HG03064 (cell line): ENCODE results near the gene SLC28A1.

ENCODE experiments used
- ATAC-seq: cut with Tn5 transposase; IDR thresholded peaks from one replicate; pipeline ENCODE4 v1.9.1; 2021; ENCODE audit warnings: low read depth; ENCODE audit not compliant: unreplicated experiment

SLC28A1 gene

DNA sequence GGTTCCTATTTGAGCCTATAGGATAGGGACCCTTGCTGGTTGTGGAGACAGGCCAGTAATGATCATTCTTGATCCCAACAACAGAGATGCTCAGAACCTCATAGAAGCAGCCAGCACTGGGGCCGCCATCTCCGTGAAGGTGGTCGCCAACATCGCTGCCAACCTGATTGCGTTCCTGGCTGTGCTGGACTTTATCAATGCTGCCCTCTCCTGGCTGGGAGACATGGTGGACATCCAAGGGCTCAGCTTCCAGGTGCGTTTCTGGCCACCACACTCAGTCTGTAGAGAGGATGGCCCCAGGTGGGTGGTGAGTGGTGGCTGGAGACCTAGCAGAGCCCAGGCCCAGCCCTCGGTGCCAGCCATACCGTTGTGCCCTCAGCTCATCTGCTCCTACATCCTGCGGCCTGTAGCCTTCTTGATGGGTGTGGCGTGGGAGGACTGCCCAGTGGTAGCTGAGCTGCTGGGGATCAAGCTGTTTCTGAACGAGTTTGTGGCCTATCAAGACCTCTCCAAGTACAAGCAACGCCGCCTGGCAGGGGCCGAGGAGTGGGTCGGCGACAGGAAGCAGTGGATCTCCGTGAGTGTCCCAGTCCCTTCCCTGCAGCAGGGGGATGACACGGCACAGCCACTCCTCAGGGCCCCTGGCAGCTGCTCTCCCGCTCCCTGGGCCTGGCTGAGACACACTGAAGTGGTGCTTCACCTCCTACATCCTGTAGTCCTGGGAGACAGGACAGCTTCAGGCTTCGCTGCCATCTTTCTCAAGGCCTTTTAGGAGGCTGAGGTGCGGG, 50.7 kb downstream of the SLC28A1 start:
- no peak for ATAC-seq

DNA sequence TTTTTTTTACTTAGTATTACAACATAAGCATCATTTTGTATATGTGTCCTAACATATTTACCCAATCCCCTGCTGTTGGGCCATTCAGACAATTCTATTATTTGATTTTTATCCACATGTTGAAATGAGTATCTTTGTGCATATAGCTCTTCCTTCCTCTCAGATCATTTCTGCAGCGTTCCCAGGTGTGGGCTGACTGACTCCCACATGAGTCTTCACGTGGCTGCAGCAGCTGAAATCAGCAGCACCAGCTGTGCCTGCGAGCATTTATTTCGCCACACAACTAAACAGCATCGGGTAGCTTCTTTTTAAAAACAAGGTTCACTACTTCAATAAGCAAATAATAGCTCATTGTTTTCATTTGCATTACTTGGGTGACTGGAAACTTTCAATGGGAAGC, 52.7 kb downstream of the SLC28A1 start:
- ATAC-seq: no peak

GRCh38 chr15:84938726-84939125, 54.3 kb downstream of the SLC28A1 start:
- ATAC-seq: no peak

- ATAC-seq: no peak
Observed at GRCh38 chr15:84940399-84940798, 55.9 kb downstream of the SLC28A1 start.

DNA sequence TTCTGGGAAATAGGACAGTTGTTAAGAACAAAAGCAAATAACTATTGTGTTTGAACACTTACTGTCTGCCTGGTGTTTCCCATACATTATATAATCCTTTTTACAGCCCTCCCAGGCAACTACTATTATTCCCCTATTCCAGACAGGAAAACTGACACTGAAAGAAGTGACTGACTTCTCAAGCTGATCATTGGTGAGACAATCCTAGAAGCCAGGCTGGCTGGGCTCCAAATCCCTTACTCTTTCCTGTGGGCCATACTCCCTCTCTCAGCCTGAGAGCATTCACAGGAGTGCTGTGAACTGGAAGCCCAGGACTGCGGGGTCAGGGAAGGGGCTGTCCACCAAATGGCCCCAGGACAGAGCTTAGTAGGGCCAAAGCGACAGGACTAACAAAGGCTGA, 58.0 kb downstream of the SLC28A1 start:
- ATAC-seq: no peak

GRCh38 chr15:84944311-84944710, 59.8 kb downstream of the SLC28A1 start:
- ATAC-seq: no peak

DNA sequence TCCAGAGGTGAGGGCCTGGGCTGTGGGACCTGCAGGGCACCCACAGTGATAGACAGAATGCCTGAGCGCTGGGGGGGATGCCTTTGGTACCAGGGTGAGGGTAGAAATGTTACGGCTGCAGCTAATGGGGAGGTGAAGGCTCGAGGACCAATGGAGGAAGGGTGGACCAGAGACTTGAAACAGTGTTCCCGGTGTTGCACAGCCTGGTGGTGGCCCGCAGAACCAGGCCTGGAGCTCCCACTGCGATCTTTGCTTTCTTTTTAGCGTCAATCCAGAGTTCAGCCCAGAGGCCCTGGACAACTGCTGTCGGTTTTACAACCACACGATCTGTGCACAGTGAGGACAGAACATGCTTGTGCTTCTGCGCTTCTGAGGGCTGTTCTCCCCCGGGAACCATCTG, 60.4 kb downstream of the SLC28A1 start:
- no peak for ATAC-seq

- no peak for ATAC-seq
Observed at GRCh38 chr15:84946772-84947489, 62.5 kb downstream of the SLC28A1 start.

DNA sequence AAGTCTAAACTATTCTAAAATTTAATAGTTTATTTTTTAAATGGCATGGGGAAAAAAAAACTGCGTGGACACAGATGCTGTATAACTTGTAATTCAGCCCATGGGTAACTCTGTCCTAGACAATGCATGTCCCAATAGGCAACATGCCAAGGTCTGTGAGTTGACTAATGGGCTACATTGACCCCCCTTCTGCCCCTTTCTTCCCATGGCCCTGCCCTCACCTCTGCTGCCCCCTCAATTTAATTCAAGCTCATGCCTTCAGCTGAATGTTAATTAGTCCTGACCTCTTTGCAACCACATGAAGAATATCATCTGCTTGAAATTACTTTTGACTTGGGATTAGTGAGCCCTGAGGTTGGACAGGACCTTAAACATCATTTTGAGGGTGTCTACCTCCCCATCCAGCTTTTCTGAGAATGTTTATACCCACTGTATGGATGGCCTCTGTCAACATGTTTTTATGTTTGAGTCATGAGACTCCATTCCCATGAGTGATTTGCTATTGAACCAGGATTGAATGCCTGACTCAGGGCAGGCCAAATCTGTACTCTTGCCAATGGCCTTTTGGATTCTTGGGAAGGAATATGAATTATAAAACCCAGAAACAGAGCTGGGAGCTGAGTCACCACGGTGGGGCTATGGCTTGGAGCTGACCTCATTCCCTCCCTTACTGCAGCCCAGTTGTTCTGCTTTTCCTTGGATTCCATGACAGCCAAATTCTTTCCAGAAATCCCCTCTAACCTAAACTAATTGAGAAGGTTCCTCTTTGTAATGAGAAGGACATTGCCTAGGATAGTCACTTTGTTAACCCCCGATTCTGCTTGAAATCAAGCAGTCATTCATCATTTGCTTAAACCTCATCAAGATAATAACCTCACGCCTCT, 63.7 kb downstream of the SLC28A1 start:
- no peak for ATAC-seq

GRCh38 chr15:84949043-84949442, 64.6 kb downstream of the SLC28A1 start:
- ATAC-seq: no peak

DNA sequence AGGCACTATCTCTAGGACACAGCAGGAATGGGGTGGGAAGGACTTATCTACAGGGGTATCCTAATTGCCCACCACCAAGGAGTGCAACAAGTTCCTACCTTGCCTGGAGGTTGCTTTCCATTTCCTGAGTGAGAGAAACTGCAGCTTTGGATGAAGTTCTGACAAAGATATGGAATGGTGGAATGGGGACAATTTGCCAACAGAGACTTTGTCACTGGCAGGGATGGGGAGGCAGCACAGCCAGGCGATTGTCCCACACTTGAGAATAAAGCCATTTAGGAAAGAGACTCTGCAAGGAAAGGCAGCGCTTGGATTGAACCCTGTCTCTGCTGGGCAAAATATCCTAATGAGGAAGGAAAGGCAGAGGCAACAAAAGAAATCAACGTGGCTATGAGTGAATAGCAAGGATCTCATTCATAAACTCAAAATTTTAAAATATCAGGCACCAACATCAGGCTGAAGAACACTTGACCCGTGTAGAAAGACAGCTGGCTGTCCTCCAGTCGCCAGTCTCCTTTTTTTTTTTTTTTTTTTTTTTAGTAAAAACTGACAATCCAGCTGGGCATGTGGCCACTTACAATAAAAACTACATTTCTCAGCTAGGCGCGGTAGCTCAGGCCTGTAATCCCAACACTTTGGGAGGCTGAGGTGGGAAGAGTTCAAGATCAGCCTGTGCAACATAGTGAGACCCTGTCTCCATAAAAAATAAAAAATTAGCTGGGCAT, 65.5 kb downstream of the SLC28A1 start:
- no peak for ATAC-seq

GRCh38 chr15:84950570-84951111, 66.2 kb downstream of the SLC28A1 start:
- ATAC-seq: no peak

DNA sequence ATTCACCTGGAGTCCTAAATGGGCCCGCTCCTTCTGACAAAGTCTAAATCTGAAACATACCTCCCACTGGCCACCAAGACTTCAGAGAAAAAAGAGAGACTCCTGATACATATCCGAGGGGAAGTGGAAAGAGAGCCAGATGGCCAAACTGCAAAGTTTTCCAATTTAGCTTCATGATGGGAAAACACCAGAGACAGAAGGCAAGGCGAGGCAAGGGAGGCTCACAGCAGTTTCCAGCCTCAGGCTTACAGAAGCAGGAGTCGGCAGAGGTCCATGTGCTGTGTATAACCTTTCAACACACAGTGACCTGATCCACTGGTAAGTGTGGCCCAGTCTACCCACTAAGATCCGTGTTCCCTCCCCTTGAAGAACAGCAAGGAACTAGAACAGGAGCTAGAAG, 67.3 kb downstream of the SLC28A1 start:
- ATAC-seq: no peak

- ATAC-seq: no peak
Observed at GRCh38 chr15:84953136-84953535, 68.7 kb downstream of the SLC28A1 start.

DNA sequence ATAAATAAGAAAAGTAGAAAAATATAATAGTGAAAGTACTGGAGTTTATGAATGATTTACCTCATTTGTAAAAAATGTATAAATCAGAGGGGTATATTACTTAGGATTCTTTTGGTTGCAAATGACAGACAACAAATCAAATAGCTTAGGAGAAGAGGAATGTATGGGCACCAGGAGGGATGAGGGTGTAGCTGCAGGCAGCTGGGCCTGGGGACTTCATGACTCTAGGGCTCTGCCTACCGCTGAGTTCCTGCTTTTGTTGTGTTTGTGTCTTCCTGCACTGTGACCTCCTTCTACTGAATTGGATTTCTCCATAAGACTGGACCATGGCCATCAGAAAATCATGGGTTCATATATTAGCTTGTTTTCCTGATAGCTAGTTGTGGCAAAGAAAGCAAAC, 69.3 kb downstream of the SLC28A1 start:
- ATAC-seq: no peak

DNA sequence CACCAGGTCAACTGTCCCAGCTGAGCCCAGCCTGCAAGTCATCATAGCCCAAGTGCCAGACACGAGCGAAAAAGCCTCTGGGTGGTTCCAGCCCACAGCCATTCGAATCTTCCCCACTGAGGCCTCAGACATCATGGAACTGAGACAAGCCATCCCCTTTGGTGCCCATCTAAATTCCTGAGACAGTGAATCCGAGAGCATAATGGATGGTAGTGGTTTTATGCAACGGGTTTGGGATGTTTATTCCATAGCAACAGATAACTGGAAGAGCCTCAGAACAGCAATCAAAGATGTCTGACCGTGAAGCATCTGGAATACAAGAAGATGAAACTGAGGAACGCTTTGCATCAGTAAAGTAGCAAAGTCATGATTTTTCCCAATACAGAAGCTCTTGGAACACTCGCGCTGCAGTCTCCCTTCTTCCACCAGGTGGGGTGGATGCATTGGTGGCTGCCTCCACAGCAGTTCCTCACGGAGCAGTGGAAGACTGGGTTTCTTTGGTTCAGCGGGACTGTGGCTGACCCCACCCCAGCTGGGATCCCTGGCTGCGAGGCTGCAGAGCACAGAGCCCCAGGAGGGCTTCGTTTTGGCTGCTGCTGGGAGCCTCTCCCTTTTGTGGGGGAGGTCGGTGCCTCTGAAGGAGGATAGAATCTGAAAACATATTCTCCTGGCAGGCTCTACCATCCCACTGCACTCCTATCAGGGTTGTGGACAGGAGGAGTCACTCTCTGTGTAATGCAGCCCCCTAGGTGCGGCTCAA, 70.8 kb downstream of the SLC28A1 start:
- ATAC-seq: no peak

- no peak for ATAC-seq
Observed at GRCh38 chr15:84956199-84956598, 71.7 kb downstream of the SLC28A1 start.

DNA sequence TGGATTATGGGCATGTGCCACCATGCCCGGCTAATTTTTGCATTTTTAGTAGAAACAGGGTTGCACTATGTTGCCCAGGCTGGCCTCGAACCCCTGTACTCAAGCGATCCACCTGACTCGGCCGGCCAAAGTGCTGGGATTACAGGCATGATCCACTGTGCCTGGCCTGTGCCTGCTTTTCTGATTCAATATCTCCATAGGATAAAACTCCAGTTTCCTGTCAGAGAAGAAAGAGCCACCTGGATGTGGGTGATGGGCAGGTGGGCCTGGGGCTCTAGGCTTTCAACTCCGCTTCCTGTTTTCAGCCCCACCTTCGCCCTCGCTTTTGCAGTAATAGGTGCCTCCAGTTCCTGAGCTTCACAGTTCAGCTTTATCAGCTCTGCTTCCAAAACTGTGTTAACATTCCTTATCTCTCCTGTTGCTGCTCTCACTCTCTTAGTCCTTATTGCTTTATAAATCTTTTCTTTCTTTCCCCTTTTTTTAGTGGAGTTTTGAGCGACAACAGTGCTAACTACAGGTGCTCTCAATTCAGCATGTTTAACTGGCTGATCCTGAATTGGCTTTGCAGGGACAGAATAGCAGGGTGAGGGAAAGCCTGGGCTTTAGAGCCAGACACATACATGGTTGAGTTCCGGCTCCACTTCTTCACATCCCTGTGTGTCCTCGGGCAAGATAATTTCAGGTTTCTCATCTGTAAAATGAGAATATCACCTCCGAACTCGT, 76.1 kb downstream of the SLC28A1 start:
- no peak for ATAC-seq

DNA sequence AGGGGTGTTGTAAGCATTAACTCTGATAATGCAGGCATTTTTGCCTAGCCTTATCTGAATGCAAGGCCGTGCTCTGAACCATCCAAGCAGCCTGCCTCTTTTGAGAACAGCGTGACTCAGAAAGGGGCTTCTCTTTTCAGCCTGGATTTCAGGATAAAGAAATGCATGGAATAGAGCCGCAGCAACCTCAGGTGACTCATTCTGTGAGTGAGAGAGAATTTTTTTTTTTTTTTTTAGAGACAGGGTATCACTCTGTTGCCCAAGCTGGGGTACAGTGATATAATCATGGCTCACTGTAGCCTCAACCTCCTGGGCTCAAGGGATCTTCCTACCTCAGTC, 76.6 kb downstream of the SLC28A1 start:
- no peak for ATAC-seq
